Muscle of back (tissue), 11 donors: ENCODE measurements around the gene TBC1D2B. TPM values are rescaled to one million over a fixed set of nuclear protein-coding genes. Genes with fewer than 3 reads are reported as not detected.

ENCODE experiments used
- DNase-seq, 3 donors: peaks; one replicate each; pipeline versions ENCODE4 v3.0.0 to v3.0.0-alpha.2; 2013
- polyA plus RNA-seq, 10 donors: library from polyadenylated mRNA; unstranded; fragments of 120-200 nt; gene quantifications; one replicate each; pipeline ENCODE4 v1.2.1, GENCODE V29; 2013; ENCODE audit not compliant: insufficient read length in 10 of 10

TBC1D2B gene
- polyA plus RNA-seq, 10 donors = 24.4 to 39.6 (median 31.3) TPM

- DNase-seq = no peak
Observed at GRCh38 chr15:78100886-78101285, 23.4 kb upstream of the TBC1D2B start.

DNA sequence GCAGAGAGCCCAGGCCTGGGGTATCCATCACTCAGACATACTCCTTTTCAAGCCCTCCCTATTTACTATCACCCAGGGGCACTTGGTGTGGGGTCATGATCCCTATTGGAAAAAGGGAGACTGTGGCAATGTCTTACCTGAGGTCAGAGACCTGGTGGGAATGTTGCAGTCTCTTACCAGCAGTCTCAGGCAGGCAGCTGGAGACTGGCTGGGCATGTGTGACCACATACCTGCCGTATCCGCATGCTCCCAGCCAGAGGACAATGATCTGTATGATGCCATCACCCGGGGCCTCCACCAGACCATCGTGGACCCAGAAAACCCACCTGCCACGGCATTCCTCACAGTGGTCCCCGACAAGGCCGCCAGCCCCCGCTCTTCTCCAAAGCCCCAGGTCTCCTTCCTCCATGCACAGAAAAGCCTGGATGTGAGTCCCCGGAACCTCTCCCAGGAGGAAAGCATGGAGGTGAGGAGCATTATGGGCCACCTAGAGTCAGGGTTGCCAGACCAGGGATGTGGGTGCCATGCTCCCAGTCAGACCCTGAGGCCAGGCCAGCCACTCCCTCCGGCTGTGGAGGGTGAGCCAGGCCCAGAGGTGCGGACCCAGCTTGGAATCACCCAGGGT is 20.7 kb upstream of the TBC1D2B start:
- no peak for DNase-seq

DNA sequence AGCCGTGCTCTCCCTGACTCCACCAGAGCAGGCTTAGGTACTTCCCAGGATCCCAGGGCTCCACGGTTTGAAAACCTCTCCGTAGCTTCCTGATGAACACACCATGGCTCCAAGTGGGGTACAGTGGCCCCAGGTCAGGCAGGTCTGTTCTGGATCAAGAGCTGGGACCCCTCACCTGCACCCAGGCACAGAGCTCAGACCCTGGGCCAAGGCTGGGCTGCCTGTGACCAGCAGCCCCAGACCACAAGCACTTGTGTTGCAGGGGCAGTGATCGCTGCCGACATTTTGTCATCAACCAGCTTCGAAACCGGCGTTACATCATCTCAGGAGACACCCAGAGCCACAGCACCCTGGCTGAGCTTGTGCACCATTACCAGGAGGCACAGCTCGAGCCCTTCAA is 20.2 kb upstream of the TBC1D2B start:
- DNase-seq = no peak

GRCh38 chr15:78093242-78094020 is 15.9 kb upstream of the TBC1D2B start:
- DNase-seq = peak; percentile 58 to 86 (median 80)

GRCh38 chr15:78092261-78093041 is 14.9 kb upstream of the TBC1D2B start, which contains the start of gene SH2D7:
Gene SH2D7 (plus strand): TSS chr15:78092561. CDS start chr15:78092585, 24 bp downstream.
- peak in 1 of 3 donors; percentile 19 for DNase-seq

DNA sequence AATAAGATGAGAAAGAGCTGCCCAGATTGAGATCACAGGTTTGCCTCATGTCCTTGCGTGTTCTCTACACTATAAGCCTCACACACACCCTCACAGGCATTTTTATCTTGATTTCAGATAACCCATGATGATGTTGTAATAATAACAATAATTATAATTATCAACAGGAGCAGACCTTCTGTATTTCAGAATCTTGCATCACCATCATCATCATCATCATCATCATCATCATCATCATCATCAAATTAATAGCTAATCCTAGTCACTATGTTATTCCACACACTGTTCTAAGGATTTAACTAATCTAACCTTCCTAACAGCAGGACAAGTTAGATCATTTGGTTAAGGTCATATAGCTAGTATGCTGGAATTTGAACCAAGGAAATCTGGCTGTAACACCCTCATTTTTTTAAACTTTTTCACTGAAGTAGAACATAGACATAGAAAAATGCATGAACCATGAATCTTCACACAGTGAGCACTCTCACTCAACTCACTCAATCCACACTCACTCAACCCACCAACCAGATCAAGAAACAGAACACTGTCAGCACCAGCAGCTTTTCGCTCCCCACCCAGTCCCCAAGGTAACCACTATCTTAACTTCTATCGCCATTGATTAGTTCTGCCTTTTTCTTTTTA is 13.0 kb upstream of the TBC1D2B start:
- DNase-seq = peak in 1 of 3 donors; percentile 15

- no peak for DNase-seq
Observed at GRCh38 chr15:78088773-78089080, 11.2 kb upstream of the TBC1D2B start.

- DNase-seq = no peak
Observed at GRCh38 chr15:78087951-78088772, 10.7 kb upstream of the TBC1D2B start.

GRCh38 chr15:78085928-78086327 is 8.4 kb upstream of the TBC1D2B start:
- peak; percentile 74 to 85 (median 83) for DNase-seq

DNA sequence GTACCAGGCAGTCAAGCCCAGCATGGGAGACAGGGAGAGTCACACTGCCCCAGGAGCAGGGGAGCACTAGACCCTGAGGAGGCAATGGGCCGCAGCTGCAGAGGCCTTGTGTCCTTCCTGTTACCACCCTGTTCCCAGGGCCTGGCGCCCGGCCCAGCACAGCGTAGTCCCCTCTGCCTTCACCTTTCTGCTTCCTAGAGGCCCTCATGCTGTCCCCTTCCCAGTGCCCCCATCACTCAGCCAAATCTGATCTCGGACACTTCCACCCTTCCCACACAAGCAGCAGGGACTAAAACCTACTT is 6.9 kb upstream of the TBC1D2B start:
- DNase-seq = peak in 1 of 3 donors; percentile 46

GRCh38 chr15:78083687-78084448 is 6.4 kb upstream of the TBC1D2B start:
- DNase-seq = peak in 1 of 3 donors; percentile 18

GRCh38 chr15:78083186-78083585 is 5.7 kb upstream of the TBC1D2B start:
- DNase-seq = no peak

DNA sequence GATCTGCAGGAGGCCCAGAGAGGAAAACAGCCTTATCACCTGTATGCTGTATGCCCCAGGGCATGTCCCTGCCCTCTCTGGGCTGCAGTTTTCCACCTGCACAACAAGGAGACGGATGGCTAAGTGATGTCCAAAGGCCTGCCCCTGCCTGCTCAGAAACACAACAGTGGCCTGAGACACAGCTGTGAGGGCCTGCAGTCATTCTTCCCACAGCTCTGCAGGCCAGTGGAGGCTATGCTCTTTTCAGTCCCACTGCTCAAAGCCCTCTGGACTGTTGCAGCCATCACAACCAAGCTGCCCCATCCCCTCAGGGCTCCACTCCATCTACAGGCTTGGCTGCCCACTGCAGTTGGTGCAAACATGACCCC is 5.2 kb upstream of the TBC1D2B start:
- no peak for DNase-seq

DNA sequence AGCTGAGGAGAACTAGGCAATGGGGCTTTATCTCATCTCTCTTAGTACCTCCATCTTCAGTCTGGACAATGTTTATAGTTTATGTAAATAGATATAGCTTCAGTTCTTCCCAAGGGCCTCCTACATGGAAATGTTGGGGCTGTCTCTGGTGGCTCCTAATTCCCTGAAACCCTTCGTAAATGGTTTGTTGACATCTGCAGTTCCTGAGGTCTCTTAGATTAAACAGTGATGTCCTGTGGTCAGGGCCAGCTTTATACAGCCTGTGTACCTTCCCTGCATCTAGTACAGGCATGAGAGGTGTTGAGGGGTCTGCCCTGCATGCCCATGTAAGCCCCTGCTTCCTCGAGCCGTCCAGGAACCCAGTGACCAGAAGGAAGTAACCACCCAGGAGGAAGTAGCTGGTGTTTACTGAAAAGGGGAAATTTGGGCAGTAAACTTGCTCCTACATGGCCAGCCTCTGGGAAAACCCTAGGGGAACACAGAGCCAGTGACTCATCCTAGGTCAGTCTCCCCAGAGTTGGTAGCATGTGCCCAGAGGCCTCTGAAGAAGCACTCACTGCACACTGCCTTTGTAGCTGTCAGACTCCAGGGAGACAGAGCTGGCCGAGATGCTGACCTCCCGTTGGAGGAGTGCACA is 4.7 kb upstream of the TBC1D2B start:
- no peak for DNase-seq

GRCh38 chr15:78080088-78080460 is 2.6 kb upstream of the TBC1D2B start:
- DNase-seq = no peak

DNA sequence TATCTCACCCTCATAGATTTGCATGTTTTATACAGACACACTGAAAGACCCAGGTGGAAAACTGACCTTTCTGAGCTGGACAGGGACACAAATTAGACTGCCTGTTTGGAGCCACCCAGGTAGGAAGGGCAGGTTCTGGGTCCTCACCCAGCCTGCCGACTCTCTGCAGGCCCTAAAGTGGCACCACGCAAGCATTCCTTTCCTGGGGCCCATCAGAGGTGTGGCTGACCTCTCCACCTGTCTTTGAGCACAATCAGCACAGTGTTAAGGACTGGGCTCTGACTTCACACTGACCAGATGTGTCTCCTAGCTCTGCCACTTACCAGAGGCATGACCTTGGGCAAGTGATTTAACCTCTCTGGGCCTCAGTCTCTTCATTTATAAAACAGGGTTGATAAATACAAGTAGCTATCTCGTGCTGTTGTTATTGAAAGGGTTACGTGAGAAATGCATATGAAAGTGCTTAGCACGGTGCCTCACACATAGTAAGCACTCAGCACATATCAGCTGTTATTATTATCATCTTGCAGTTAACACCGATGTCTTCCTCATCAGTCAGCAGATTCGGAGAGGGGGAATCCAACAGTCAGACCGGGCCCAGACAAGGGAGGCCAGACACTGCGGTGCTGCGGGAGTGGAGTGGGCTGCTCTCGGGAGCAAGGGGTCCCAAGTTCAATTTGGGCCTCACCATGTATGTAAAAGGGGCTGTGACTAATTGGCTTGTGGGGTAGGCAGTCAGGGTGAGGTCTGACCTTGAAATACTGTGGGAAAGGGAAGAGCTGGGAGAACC is 2.0 kb upstream of the TBC1D2B start:
- no peak for DNase-seq

GRCh38 chr15:78077871-78078210 is 330 bp upstream of the TBC1D2B start:
- DNase-seq = no peak

DNA sequence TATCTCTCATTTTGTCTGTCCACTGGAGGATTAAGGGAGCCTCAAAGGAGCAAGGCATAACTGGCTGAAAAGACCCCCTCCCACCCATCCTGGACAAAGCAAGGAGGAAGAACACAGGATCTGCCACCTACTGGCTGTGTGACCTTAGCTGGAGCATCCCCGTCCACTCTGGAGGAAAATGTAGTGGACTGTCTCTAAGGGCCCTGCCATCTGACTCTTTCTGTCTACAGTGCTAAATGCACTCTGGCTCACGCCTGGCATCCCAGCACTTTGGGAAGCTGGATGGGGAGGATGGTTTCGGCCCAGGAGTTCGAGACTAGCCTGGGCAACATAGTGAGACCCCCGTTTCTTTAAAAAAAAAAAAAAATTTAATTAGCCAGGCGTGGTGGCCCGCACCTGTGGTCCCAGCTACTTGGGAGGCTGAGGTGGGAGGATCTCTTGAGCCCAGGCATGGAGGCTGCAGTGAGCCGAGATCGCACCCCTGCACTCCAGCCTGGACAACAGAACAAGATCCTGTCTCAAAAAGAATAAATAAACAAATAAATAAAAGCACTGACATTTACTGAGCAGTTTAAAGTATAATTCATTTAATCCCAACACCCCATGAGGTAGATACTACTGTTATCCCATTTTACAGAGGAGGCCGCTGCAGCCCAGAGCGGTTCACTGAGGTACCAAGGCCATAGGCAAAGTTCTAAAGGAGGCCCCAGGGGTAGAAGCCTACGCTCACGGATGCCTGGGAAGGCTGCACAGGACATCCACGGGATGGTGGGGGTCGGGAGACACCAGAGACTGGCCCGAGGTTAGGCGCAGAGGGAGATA is 1.1 kb downstream of the TBC1D2B start:
- DNase-seq = no peak
